HEK293T (cell line): ENCODE measurements around the gene MCRIP2.

Experiments
- BHLHE40 ChIP-seq: fragments of 450-650 bp; IDR thresholded peaks from 2 replicates; pipeline ENCODE4 v1.6.1; 2016; ENCODE audit warnings: mild to moderate bottlenecking, moderate library complexity, borderline replicate concordance
- FOXM1 ChIP-seq: fragments of 450-650 bp; IDR thresholded peaks from 2 replicates; pipeline ENCODE4 v1.6.1; 2017; ENCODE audit warnings: mild to moderate bottlenecking, borderline replicate concordance
- SUZ12 ChIP-seq: fragments of 450-650 bp; IDR thresholded peaks from 2 replicates; pipeline ENCODE4 v1.6.1; 2016; ENCODE audit warnings: mild to moderate bottlenecking
- TARDBP ChIP-seq: fragments of 450-650 bp; IDR thresholded peaks from 2 replicates; pipeline ENCODE4 v1.6.1; 2016

DNA sequence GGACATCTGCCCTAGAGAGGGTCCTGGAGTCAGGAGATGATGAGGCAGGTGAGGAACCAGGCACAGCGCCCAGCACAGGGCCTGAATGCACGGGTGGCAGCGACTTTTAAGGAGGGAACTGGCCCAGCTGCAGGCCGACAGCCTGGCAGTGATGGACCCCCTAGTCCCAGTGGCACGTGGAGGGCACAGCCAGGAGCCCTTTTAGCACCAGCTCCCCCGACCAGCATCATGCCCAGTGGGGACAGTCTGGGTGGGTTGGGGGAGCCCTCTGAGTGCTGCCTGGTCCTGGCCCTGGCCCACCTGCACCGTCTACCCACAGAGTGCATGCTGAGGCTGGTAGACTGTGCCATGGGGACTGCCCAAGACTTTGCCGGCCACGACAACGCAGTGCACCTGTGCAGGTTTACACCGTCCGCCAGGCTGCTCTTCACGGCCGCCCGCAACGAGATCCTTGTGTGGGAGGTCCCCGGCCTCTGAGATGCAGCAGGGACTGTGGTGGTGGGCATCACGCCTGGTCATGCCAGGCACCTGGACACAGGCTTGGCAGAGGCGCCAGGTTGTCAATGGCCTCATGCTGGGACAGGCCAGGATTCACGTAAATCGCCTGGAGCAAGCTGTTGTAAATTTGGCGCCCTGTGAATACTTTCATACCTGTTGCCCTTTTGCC, 25.6 kb downstream of the MCRIP2 start:
- TF ChIP-seq SUZ12 (no peak), TARDBP (no peak), FOXM1 (no peak), BHLHE40 (no peak)
